H1 (cell line): ENCODE data around the gene CASKIN2. TPM values are rescaled to one million over a fixed set of nuclear protein-coding genes. Genes with fewer than 3 reads are reported as not detected.

Experiments used
- CBX8 ChIP-seq: fragments of 300-800, 300-1000 bp; sonication (generic); IDR thresholded peaks from 2 replicates; pipeline ENCODE4 v1.7.1; 2016; ENCODE audit warnings: low read depth, low read length, borderline replicate concordance
- CREB1 ChIP-seq: IDR thresholded peaks from 2 replicates; pipeline ENCODE4 v1.6.1; 2012; ENCODE audit warnings: inconsistent platforms
- CTCF ChIP-seq, 3 experiments: IDR thresholded peaks; 1 replicate in 2 of 3; 2 replicates in 1 of 3; pipeline versions ENCODE4 v1.5.1 to v1.6.1; 2011; ENCODE audit warnings: low read length in 3 of 3, mild to moderate bottlenecking in 3 of 3, inconsistent platforms in 2 of 3, low read depth in 1 of 3, moderate library complexity in 1 of 3; ENCODE audit not compliant: insufficient read depth in 1 of 3; ENCODE audit errors: control extremely low read depth in 1 of 3
- EGR1 ChIP-seq: IDR thresholded peaks from 2 replicates; pipeline ENCODE4 v1.6.1; 2011; ENCODE audit warnings: low read depth, low read length, borderline replicate concordance
- TEAD4 ChIP-seq: IDR thresholded peaks from 2 replicates; pipeline ENCODE4 v1.6.1; 2012; ENCODE audit warnings: low read depth, low read length, inconsistent platforms, mixed read lengths
- ZNF274 ChIP-seq: IDR thresholded peaks from 2 replicates; pipeline ENCODE4 v1.7.0; 2012; ENCODE audit warnings: low read length, borderline replicate concordance; ENCODE audit errors: extremely low read depth
- polyA plus RNA-seq, 7 experiments: library from polyadenylated mRNA; depleted of rRNA in 3 of 7; stranded (reverse) in 5 of 7; unstranded in 2 of 7; fragments of >200 nt in 5 of 7; fragments of 200-250 nt in 2 of 7; gene quantifications; 1 replicate in 5 of 7; 2 replicates in 1 of 7; 4 replicates in 1 of 7; pipeline versions ENCODE4 v1.2.1 to v1.2.3, GENCODE V29; 2011 to 2013; ENCODE audit warnings: missing spikeins in 2 of 7, mixed read lengths in 2 of 7
- total RNA-seq: library from RNA; stranded (reverse); fragmentation: NEBNext Ultra II Directional; extraction: Animal tissue kit (Norgen Biotek cat#: 25700); gene quantifications from 2 replicates; pipeline ENCODE4 v1.2.1, GENCODE V29; 2021

Gene CASKIN2
- total and polyA plus RNA-seq, 2 of the 8 experiments (the other 6 are each of a cell fraction or from before 2014, with no cell fraction given) = 6.7 to 32.3 TPM

- TF ChIP-seq CTCF (IDR thresholded peaks at IDR 0.05; ENCODE audit: control extremely low read depth in 1 of 3, insufficient read depth in 1 of 3, low read depth in 1 of 3, low read length in 3 of 3) (peak; percentile 16 to 41 (median 20); a peak in 3 of 4 replicates), ZNF274 (no peak), CBX8 (no peak), EGR1 (no peak), CREB1 (no peak), TEAD4 (0 out of 2 replicates have a peak, but pooled peaks have one; percentile 16)
Measured at GRCh38 chr17:75517297-75517865, 2.0 kb upstream of the CASKIN2 start (continued).
